MG63 (cell line): ENCODE results near the gene ANKMY2. TPM values are rescaled to one million over a fixed set of nuclear protein-coding genes. Genes with fewer than 3 reads are reported as not detected.
"Not testable (repeated sequence)": the region's sequence is repeated elsewhere in the genome, so short reads cannot be mapped to it uniquely, and the experiment has no call there.

Experiments used
- DNase-seq: peaks from one replicate; pipeline ENCODE4 v3.0.0-alpha.2; 2020
- H3K27me3 ChIP-seq: fragments of 250-450 bp; sonication (Bioruptor Pico); 2 replicates; pipeline ENCODE4 v1.5.1; 2020; ENCODE audit warnings: mild to moderate bottlenecking, moderate library complexity
- H3K36me3 ChIP-seq: fragments of 250-450 bp; sonication (Bioruptor Pico); 2 replicates; pipeline ENCODE4 v1.5.1; 2020; ENCODE audit warnings: mild to moderate bottlenecking, moderate library complexity
- H3K4me3 ChIP-seq: fragments of 250-450 bp; sonication (Bioruptor Pico); 2 replicates; pipeline ENCODE4 v1.5.1; 2020; ENCODE audit warnings: mild to moderate bottlenecking, moderate library complexity
- H3K9me3 ChIP-seq: fragments of 250-450 bp; sonication (Bioruptor Pico); 2 replicates; pipeline ENCODE4 v1.5.1; 2020; ENCODE audit warnings: mild to moderate bottlenecking, moderate library complexity
- total RNA-seq: library from RNA; depleted of rRNA; stranded (reverse); fragments of >200 nt; shearing (Covaris generic); gene quantifications from 2 replicates; pipeline ENCODE4 v1.2.3, GENCODE V29; 2014; ENCODE audit warnings: low replicate concordance

The ANKMY2 gene
- total RNA-seq, 1 experiment from 2014 or later: 18.5 TPM

DNA sequence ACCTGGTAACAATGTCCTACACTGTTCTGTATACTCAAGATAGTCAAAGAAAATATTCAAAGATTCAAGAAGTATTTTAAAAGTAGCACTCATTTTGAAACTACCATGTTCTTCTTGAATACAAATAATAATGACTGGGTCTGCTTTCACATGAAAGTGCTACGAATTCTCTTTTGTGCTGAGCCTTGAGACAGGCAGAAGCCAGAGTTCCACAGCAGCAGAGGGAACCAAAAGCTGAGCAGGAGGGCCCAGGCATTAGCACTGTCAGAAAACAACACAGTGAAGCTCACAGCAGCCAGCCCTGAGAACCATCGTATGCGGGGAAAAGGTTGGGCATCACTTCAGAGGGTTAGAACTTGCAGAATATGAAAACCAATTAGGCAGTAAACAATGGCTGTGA is 38.9 kb downstream of the ANKMY2 start:
- Histone ChIP-seq H3K27me3 (no peaks in the 10 kb centered on the region), H3K36me3 (peaks cover 4% of the 10 kb centered on the region)
- DNase-seq: no peak

DNA sequence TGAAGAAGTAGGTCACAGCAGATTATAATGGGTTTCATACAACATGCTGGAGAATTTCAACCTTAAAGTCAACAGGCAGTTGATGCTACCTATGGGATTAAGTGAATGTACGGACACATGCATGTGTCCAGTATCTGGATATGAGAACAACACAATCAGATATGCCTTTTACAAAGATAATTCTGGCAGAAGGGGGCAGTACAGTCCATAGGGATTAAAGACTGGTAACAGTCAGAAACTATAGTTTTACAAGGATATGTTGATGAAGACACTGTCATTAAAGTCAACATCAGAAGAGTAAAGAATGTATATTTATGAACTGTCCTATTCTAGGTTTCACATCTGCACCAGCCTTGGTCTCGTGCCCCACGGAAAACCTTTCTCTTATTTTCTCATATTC is 41.5 kb downstream of the ANKMY2 start:
- Histone ChIP-seq H3K9me3 (no peaks in the 10 kb centered on the region), H3K27me3 (no peaks in the 10 kb centered on the region), H3K36me3 (no peaks in the 10 kb centered on the region; the same call in 1 of the 2 replicates), H3K4me3 (no peak overlapping the region)
- no peak for DNase-seq

More for the DNA sequence above, 38.9 kb downstream of the ANKMY2 start:
- Histone ChIP-seq H3K4me3 (no peak overlapping the region), H3K9me3 (no peaks in the 10 kb centered on the region)

DNA sequence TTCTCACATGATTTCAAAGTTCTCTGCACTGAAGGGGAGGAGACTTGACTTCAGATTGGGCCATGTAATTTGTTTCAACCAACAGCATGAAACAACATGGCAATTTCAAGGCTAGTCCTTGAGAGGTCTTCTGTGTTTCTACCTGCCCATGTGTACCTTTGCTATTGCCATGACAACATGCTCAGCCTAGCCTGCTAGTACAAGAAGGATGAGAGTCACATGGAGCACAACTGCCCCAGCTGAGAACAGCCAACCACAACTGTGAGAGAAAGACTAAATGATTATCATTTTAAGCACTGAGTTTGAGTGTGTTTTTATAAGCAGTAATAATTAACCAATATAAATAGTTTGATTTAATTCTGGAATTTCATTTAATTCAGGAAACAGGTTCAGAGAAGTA is 41.9 kb downstream of the ANKMY2 start:
- Histone ChIP-seq H3K27me3 (no peaks in the 10 kb centered on the region), H3K36me3 (no peaks in the 10 kb centered on the region; the same call in 1 of the 2 replicates), H3K4me3 (no peak overlapping the region), H3K9me3 (no peaks in the 10 kb centered on the region)
- DNase-seq: no peak

DNA sequence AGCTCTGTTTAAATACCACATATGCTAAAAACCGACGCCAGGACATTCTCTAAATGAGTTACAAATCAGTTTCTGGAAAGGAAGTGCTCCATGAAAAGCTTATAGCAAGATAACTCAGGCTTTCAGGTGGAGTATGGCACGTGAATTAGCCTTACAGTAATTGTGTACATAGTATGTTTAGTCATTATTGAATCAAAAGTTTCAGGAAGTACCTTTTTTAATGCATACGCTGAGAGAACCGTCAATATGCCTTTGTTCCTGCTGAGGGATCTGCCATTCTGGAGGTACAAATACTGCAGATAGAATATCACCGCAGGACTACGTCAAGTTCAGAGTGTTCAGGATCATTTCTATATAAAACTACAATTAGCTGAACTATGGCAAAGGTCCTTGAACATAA is 45.7 kb downstream of the ANKMY2 start:
- Histone ChIP-seq H3K4me3 (no peak overlapping the region), H3K27me3 (no peaks in the 10 kb centered on the region), H3K36me3 (no peaks in the 10 kb centered on the region; the same call in 1 of the 2 replicates), H3K9me3 (no peaks in the 10 kb centered on the region)
- DNase-seq: no peak

DNA sequence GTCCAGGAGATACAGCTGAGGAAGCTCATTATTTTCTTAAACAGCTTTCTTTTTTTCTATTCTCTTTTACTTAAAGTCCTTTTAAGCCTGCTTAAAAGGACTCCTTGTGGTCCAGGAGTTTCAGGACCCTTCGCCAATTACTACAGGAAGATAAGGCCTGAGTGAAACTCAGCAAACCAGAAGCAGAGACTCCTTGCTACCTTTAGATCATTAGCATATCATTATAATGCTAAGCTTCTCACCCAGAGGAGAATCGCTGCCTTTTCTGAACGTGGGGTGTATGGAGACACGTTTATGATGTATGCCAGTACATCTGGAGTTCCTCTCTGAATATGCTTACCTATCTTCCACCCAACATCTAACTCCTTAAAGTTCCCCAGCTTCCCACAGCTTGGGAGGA is 47.5 kb downstream of the ANKMY2 start:
- no peaks in the 10 kb centered on the region; the same call in 1 of the 2 replicates for H3K36me3 ChIP-seq
- no peaks in the 10 kb centered on the region for H3K9me3 ChIP-seq
- no peak for DNase-seq
- H3K27me3 ChIP-seq: no peaks in the 10 kb centered on the region
- H3K4me3 ChIP-seq: no peak overlapping the region

DNA sequence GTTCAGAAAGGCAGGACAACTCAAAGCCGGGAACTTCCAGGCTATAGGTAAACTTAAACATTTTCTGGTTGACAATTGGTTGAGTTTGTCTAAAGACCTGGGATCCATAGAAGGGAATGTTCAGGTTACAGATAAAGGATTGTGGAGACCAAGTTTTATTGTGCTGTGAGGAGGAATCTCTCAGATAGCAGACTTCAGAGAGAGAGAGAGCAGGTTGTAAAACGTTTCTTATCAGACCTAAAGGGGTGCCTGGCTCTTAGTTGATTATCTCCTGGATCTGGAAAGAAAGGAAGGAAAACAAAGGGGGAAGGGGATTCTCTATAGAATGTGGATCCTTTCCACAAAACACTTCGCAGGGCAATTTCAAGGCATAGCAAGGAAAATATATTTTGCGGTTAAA is 50.0 kb downstream of the ANKMY2 start:
- H3K27me3 ChIP-seq, DNase-seq, H3K4me3 ChIP-seq, H3K36me3 ChIP-seq, H3K9me3 ChIP-seq: not testable (repeated sequence)

DNA sequence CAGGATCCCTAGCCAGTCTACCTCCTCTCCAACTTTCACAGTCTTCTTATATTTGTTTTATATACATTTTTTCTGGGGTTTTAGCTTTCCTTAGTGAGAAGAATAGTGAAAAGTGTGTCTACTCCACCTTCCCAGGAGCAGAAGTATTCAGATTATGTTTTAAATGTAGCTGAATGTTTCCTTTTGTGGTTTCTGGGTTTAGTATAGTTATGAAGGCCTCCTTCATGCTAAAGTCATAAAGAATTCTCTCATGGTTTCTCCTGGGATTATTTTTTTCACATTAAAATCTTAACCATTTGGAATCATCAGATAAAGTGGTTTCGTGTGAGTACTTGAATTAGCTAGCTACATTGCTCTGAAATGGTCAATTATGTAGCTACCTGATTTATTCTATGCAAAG is 50.9 kb downstream of the ANKMY2 start:
- no peak overlapping the region for H3K4me3 ChIP-seq
- DNase-seq: no peak

DNA sequence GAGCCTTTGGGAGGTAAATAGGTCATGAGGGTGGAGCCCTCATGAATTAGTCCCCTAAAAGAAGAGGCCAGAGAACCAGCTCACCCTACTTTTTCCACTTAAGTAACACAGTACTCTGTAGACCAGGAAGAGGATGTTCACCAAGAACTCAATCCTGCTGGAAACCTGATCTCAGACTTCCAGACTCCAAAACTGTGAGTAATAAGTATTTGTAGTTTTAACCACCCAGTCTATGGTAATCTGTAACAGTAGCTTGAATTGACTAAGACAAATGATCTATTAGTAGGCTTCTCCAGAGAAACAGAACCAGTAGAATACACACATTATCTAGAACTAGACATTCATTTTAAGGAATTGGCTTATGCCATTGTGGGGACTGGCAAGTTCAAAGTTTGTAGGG is 51.5 kb downstream of the ANKMY2 start:
- DNase-seq: no peak
- Histone ChIP-seq H3K36me3 (no peaks in the 10 kb centered on the region), H3K4me3 (no peak overlapping the region), H3K9me3 (no peaks in the 10 kb centered on the region), H3K27me3 (no peaks in the 10 kb centered on the region)

More for the DNA sequence above, 50.9 kb downstream of the ANKMY2 start:
- H3K9me3 ChIP-seq: no peaks in the 10 kb centered on the region
- no peaks in the 10 kb centered on the region for H3K36me3 ChIP-seq
- H3K27me3 ChIP-seq: no peaks in the 10 kb centered on the region

DNA sequence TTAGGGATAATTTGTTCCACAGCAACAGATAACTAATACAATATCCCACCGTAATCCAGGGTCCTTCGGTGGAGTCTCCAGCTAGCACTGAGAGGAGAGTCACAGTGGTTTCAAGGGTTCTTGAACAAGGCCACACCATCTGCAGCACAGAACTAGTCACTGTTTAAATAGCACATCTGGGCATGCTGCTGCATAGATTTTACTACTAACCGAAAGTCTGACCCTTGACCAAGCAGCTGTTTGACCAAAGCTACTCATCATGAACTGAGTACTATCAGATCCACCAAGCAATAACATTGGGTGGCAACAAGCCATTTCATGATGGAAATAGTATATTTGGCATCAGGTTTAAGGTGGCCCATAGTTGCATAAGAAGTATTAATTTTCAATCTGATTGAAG is 53.2 kb downstream of the ANKMY2 start:
- no peaks in the 10 kb centered on the region for H3K9me3 ChIP-seq
- H3K36me3 ChIP-seq: no peaks in the 10 kb centered on the region
- no peak overlapping the region for H3K4me3 ChIP-seq
- DNase-seq: no peak
- H3K27me3 ChIP-seq: no peaks in the 10 kb centered on the region

DNA sequence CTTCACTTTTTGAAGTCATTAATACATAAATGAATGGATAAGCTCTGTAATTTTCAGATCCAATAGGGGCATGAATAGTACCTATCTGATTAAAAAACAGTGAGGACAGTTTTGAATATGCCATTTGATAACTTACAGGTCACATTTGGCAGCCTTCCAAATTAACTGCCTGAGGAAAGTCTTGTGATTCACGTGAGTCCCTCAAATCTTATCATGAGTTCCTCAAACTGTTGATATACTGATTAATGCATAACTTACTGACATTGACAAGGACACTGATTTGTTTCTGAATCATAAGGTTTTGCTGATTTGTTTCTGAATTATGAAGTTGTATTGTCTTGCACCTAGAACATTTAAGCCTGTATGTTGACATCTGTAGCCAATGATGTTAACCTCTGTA is 55.1 kb downstream of the ANKMY2 start:
- H3K9me3 ChIP-seq: no peaks in the 10 kb centered on the region
- no peak for DNase-seq
- H3K27me3 ChIP-seq: no peaks in the 10 kb centered on the region
- no peak overlapping the region for H3K4me3 ChIP-seq
- no peaks in the 10 kb centered on the region for H3K36me3 ChIP-seq

DNA sequence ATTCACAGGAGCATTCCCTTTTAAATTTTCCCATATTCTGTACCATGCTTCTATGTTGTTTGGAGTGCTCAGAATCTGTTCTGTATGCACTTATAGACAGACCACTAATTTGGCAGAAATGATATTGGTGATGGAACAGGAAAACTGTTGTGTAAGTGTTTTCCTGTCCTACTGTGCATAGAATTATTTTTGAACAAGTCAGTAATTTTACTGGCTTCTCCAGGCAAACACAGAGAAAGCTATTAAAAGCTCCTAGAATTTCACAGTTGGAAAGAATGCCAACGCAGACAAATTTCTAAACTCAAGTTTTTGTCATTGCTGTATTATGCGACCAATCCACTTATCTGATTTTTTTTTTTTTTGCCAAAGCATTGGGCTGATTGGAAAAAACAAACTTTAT is 55.7 kb downstream of the ANKMY2 start:
- no peak overlapping the region for H3K4me3 ChIP-seq
- H3K9me3 ChIP-seq: no peaks in the 10 kb centered on the region
- no peak for DNase-seq
- H3K36me3 ChIP-seq: no peaks in the 10 kb centered on the region
- no peaks in the 10 kb centered on the region for H3K27me3 ChIP-seq

DNA sequence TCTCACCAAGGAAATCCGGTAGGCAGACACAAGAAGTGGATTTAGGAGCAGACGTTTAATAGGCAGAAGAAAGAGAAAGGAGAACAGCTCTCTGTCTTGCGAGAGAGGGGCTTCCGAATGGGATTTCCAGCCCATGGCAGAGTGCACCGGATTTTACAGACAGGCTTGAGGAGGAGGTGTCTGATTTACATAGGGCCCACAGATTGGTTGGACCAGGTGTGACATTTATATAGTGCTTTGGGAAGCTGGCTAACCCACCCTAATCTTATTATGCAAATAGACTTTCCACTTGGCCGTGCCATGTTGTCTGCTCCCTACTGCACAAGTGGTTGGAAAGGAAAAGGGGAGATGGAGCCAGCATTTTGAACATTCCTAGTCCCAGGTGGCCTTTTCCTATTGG is 57.8 kb downstream of the ANKMY2 start:
- no peaks in the 10 kb centered on the region for H3K9me3 ChIP-seq
- no peaks in the 10 kb centered on the region for H3K36me3 ChIP-seq
- no peak for DNase-seq
- no peak overlapping the region for H3K4me3 ChIP-seq
- H3K27me3 ChIP-seq: no peaks in the 10 kb centered on the region

DNA sequence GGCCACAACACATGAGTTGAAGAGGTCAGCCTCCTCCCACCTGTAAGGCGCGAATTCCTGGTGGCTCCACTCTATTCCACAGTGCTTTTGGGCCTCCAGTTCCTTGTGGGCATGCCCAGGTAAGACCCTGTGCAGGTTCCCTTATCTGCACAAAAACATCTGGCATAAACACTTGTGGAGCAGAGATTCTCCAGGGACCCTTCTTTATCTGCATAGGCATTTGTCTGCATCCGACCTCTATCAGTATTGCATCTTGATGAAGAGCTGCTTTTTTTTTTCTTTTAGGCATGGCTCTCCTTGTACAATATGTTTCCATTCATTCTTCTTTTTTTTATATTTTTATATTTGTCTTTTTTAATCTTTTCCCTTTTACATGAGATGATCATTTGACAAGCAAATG is 58.4 kb downstream of the ANKMY2 start:
- DNase-seq: no peak

DNA sequence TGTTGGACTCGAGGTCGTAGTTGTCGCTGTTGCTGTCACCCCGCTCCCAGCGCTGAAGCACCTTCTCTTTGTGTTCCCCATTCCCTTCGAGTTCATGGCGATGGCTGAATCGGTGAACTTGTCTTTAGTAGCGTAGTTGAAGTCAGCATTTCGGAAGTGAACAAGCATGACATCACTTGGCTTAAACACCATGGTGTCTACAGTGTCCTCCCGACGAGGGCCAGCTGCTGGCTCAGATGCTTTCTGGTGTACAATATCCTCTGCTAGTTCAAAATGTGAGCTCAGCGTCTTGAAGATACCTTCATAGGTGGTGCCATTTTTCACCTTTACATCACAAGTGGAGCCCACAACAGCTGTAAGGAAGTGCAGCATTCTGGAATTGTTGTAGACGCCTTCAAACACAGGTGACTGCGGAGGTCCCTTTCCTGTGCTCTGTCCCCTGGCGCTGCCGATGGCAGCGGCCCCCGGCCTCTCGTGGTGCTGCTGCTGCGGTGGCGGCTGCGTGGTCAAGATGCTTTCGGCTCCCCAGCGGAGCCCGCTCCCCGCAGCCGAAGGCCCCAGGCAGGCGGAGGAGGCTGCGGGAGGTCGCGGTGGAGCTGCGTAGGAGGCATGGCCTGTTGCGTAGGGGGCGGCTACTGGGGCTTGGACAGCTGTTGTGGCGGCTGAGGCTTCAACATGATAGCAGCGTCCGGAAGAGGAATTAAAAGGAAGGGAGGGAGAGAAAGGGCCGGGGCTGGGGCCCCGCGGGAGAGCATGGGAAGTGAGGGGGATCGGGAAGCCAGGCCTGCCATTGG is 59.3 kb downstream of the ANKMY2 start:
- DNase-seq: no peak
- no peak overlapping the region for H3K4me3 ChIP-seq
- no peaks in the 10 kb centered on the region for H3K36me3 ChIP-seq
- H3K27me3 ChIP-seq: no peaks in the 10 kb centered on the region
- H3K9me3 ChIP-seq: no peaks in the 10 kb centered on the region

More for the DNA sequence above, 58.4 kb downstream of the ANKMY2 start:
- H3K27me3 ChIP-seq: no peaks in the 10 kb centered on the region
- no peaks in the 10 kb centered on the region for H3K36me3 ChIP-seq
- no peak overlapping the region for H3K4me3 ChIP-seq
- no peaks in the 10 kb centered on the region for H3K9me3 ChIP-seq

DNA sequence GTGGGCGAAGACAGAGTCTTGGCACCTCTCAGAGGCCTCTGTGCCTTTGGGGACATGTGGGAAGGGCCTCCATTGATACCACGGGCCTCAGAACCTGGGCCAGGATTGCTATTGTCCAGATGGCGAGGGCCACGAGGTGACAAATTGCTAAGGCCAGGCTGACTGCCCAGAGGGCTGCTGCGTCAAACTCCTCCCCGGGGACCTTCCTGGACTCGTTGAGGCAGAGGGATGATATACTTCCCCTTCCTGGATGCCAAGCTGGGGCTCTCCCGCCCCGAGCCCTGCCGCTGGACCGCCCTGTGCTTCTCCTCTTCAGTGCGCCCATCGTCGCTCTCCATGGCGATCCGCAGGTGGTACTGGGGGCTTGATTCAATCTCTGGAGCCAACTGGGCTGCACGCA is 60.0 kb downstream of the ANKMY2 start:
- H3K27me3 ChIP-seq: no peaks in the 10 kb centered on the region
- H3K9me3 ChIP-seq: no peaks in the 10 kb centered on the region
- H3K36me3 ChIP-seq: no peaks in the 10 kb centered on the region
- H3K4me3 ChIP-seq: no peak overlapping the region
- no peak for DNase-seq

DNA sequence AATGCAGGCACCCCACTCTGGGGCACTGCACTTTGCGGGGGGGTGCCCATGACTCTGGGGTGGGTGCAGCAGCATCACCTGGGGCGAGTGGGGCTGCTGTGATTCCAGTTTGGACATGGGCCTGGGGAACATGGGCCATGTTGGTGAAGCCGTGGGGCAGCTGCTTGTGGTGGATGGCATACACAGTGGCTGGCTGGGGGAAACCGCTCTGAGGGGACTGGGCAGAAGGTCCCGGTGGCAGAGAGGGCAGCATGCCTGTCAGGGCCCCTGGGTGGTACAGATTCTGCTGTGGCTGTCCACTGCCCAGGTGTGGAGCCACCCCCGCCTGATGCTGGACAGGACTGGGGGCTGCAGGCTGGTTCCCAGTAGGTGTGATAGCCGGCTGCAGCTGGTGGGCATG is 61.7 kb downstream of the ANKMY2 start:
- no peak for DNase-seq
- no peaks in the 10 kb centered on the region; the same call in 1 of the 2 replicates for H3K27me3 ChIP-seq
- no peaks in the 10 kb centered on the region for H3K36me3 ChIP-seq
- no peaks in the 10 kb centered on the region for H3K9me3 ChIP-seq
- no peak overlapping the region for H3K4me3 ChIP-seq

DNA sequence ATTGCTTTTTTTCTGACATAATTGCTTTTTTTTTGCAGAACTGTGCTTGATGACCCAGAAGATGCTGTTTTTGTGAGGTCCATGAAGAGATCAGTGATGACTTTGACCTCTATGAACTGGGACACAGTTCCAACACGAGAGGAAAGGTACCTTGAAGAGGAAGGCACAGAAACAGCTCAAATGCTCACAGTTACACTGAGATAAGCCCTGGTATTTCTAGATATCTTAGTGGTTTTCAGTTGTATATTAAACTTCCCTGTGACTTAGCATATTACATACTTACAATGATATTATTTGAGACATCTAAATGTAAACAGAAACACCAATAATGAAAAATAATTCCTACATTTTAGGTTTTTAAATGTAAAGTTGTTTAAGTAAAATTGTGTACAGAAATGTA is 64.3 kb downstream of the ANKMY2 start:
- Histone ChIP-seq H3K9me3 (no peaks in the 10 kb centered on the region), H3K4me3 (no peak overlapping the region), H3K27me3 (no peaks in the 10 kb centered on the region; the same call in 1 of the 2 replicates), H3K36me3 (no peaks in the 10 kb centered on the region)
- DNase-seq: no peak

DNA sequence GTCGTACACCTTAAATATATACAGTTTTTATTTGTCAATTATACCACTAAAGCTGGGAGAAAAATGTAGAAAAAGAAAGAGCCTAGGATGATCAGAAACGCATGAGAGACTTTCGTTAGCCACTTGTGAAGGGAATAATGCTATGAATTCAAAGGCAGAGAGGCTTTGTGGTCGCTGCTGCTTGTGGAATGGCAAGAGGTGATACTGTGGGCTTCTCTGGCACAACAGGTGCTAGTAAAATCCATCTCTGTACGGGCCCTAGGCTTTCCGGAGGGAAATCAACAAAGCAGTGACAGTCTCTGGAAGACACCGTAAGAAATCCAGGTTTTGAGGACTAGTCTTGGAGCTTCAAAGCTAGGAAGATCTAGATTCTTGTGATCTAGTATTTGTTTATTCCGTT is 66.3 kb downstream of the ANKMY2 start:
- Histone ChIP-seq H3K9me3 (no peaks in the 10 kb centered on the region), H3K27me3 (no peaks in the 10 kb centered on the region; the same call in 1 of the 2 replicates), H3K36me3 (no peaks in the 10 kb centered on the region), H3K4me3 (no peak overlapping the region)
- DNase-seq: no peak
